Heart right ventricle (tissue), 16 donors: Measurements from ENCODE around the gene PHLDB2. TPM values are rescaled to one million over a fixed set of nuclear protein-coding genes. Genes with fewer than 3 reads are reported as not detected.

Experiments used
- ATAC-seq, 8 donors: fragments of 200-7000 bp; cut with Tn5 transposase; one replicate each; pipeline ENCODE4 v1.9.1; 2020; ENCODE audit warnings: mild to moderate bottlenecking in 8 of 8, moderate library complexity in 8 of 8, moderate number of reproducible peaks in 1 of 8
- DNase-seq, 2 donors: peaks; one replicate each; pipeline ENCODE4 v3.0.0-alpha.2; 2020
- H3K27ac ChIP-seq, 10 donors: fragments of 200-600 bp; sonication (generic) in 2 of 10; one replicate each; pipeline versions ENCODE4 v1.5.0 to v1.8.0; 2020 to 2022; ENCODE audit warnings: mild to moderate bottlenecking in 3 of 10
- H3K27me3 ChIP-seq, 7 donors: fragments of 200-600 bp; one replicate each; pipeline ENCODE4 v1.8.0; 2021 to 2022; ENCODE audit warnings: mild to moderate bottlenecking in 2 of 7
- H3K36me3 ChIP-seq, 9 donors: fragments of 200-600 bp; sonication (generic) in 1 of 9; one replicate each; pipeline versions ENCODE4 v1.5.0 to v1.8.0; 2020 to 2022; ENCODE audit warnings: mild to moderate bottlenecking in 2 of 9
- H3K4me1 ChIP-seq, 9 donors: fragments of 200-600 bp; sonication (generic) in 1 of 9; one replicate each; pipeline versions ENCODE4 v1.5.0 to v1.8.0; 2020 to 2022; ENCODE audit warnings: mild to moderate bottlenecking in 4 of 9
- H3K4me3 ChIP-seq, 10 donors: fragments of 200-600 bp; sonication (generic) in 2 of 10; one replicate each; pipeline versions ENCODE4 v1.5.0 to v1.8.0; 2020 to 2022; ENCODE audit warnings: mild to moderate bottlenecking in 7 of 10, moderate library complexity in 2 of 10
- H3K9me3 ChIP-seq, 11 donors: fragments of 200-600 bp in 10 of 11; sonication (generic) in 2 of 11; one replicate each; pipeline versions ENCODE4 v1.5.0 to v1.8.0; 2013 to 2022; ENCODE audit warnings: mild to moderate bottlenecking in 2 of 11, control low read depth in 1 of 11, moderate library complexity in 1 of 11
- WGBS, 2 donors: extraction: QIAGEN DNeasy Blood & Tissue Kit; methylation state at CpG; one replicate each; pipeline ENCODE4 v1.1.7; 2013; ENCODE audit warnings: inconsistent platforms in 1 of 2; 5-methylcytosine and 5-hydroxymethylcytosine counted together
- intact Hi-C, 10 donors: fragments of 100-400 bp; cut with DNase I; formaldehyde crosslinking; loops; one replicate each; pipeline versions ENCODE4 v1.11.1 to v1.14.2; 2022
- polyA plus RNA-seq, 2 donors: library from polyadenylated mRNA; stranded (reverse); fragments of 200-250 nt; gene quantifications; one replicate each; pipeline ENCODE4 v1.2.3, GENCODE V29; 2013
- total RNA-seq, 10 donors: library from RNA; stranded (reverse); fragmentation: NEBNext Ultra II Directional in 3 of 10; extraction: Animal tissue kit (Norgen Biotek cat#: 25700) in 3 of 10; gene quantifications; one replicate each; pipeline versions ENCODE4 v1.2.1 to v1.2.4, GENCODE V29; 2021 to 2023
- TF ChIP-seq, protein P1 (sequence below), 9 donors: fragments of 200-600 bp; sonication (generic) in 2 of 9; IDR thresholded peaks; one replicate each; pipeline versions ENCODE4 v1.5.0 to v1.8.0; 2021 to 2022; ENCODE audit warnings: antibody characterized with exemption in 9 of 9, mild to moderate bottlenecking in 5 of 9, moderate library complexity in 1 of 9
- donor health status: Arrhythmogenic right ventricular cardiomyopathy.
- donor health status: ischemic (EF 13 %, LVEDD 7.1; RV severe dilation, severe dysfunction).
- donor health status: healthy with polysubstance abuse.
- donor health status: DM: no; HTN: yes; CAD: no.
- donor health status: DM: no; HTN: no; CAD: no.
- donor health status: ischemic (EF 25% LVEDD 6.9; RV normal size, moderate dysfunction).
- donor health status: ischemic (EF 25% LVEDD 5.7; RV mildly dilated, moderate dysfunction).
- donor health status: healthy.
- donor health status: DM: yes; HTN: yes; CAD: no.
- donor health status: Ischemic cardiomyopathy.
- donor health status: ischemic (EF 35%, LVEDD 5.7; RV mildly dilated, moderate dysfunction).
- donor health status: nonischemic (EF 11% LVEDD 7.7; RV severe dilation, severe dysfunction).
- donor health status: DM: yes; HTN: yes; CAD: no.
- donor health status: PGD.
- donor health status: ischemic (EF 29% LVEDD 5.4; RV normal size, mild dysfunction).
- donor health status: nonischemic (EF 23%, LVEDD 6.1; RV moderate dilation, normal function).

Gene PHLDB2
- total and polyA plus RNA-seq, 12 donors: 33.4 to 293 (median 174) TPM

DNA sequence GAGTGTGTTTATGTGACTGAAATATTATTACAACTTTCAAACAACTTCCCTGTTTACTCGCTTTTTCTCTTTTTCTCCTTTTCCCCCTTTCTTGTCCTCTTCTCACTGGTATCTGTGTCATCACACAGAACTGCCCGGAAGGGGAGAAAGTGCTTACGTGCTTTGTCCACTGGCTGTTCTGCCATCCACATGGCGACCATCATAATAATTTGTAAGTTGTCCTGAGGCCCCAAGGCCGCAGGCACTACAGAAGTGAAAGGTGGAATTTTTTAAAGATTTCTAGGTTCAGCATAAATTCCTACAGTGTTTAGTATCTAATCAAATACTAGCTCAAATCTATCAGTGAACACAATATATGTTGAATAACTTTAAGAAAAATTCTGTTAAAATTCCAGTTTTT, 93.0 kb downstream of the PHLDB2 start:
- no peak for ATAC-seq
- H3K36me3 ChIP-seq: peaks cover 0 to 92% (median 30%) of the 10 kb centered on the region in 9 donors
- WGBS, 2 donors: 91 to 93% methylated on average over 5 of the region's 5 CpGs

DNA sequence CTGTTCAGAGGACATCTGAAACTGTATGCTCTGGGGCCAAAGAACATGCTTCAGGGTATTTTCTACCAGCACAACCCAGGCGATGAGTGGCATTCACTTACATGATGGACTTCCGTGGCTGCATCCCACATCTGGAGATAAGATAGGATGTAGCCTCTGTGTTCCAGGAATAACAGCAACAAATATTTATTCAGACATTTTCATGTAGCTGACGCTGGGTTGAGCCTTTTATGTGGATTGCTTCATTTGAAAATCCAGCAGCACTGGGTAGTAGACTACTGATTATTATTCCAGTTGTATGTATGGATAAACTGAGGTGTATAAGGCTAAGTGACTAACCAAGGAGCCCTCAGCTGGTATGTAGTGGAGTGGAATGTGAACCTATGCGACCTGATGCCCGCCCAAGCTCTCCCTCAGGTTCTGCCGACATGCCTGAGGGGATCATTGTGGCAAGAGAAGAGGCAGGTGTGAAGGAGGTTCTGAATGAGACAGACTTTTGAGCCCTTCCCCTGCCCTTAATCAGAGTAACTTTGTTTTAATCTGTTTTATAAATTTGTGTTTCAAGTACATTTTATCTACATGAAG, 93.9 kb downstream of the PHLDB2 start:
- H3K27me3 ChIP-seq: no peaks in the 10 kb centered on the region
- no peak overlapping the region for H3K4me3 ChIP-seq
- peaks cover 0 to 37% (median 9%) of the 10 kb centered on the region in 9 donors for H3K4me1 ChIP-seq
- DNase-seq: no peak
- peak in 2 of 8 donors; percentile 41 to 42 for ATAC-seq
- H3K27ac ChIP-seq: no peak overlapping the region
- H3K36me3 ChIP-seq: peaks cover 0 to 92% (median 30%) of the 10 kb centered on the region in 9 donors
- H3K9me3 ChIP-seq: no peaks in the 10 kb centered on the region
- TF ChIP-seq, protein P1, sequence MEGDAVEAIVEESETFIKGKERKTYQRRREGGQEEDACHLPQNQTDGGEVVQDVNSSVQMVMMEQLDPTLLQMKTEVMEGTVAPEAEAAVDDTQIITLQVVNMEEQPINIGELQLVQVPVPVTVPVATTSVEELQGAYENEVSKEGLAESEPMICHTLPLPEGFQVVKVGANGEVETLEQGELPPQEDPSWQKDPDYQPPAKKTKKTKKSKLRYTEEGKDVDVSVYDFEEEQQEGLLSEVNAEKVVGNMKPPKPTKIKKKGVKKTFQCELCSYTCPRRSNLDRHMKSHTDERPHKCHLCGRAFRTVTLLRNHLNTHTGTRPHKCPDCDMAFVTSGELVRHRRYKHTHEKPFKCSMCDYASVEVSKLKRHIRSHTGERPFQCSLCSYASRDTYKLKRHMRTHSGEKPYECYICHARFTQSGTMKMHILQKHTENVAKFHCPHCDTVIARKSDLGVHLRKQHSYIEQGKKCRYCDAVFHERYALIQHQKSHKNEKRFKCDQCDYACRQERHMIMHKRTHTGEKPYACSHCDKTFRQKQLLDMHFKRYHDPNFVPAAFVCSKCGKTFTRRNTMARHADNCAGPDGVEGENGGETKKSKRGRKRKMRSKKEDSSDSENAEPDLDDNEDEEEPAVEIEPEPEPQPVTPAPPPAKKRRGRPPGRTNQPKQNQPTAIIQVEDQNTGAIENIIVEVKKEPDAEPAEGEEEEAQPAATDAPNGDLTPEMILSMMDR (IDR thresholded peaks at IDR 0.05): no peak
- WGBS, 2 donors: 44 to 53% methylated on average over 6 of the region's 6 CpGs
- intact Hi-C loops: no loop called here

More for the DNA sequence above, 93.0 kb downstream of the PHLDB2 start:
- Histone ChIP-seq H3K9me3 (no peaks in the 10 kb centered on the region), H3K27ac (no peak overlapping the region), H3K4me3 (no peak overlapping the region), H3K27me3 (no peaks in the 10 kb centered on the region), H3K4me1 (peaks cover 0 to 33% (median under 1%) of the 10 kb centered on the region in 9 donors)
- DNase-seq: no peak
- intact Hi-C loops: no loop called here
- TF ChIP-seq, protein P1 (IDR thresholded peaks at IDR 0.05): no peak

DNA sequence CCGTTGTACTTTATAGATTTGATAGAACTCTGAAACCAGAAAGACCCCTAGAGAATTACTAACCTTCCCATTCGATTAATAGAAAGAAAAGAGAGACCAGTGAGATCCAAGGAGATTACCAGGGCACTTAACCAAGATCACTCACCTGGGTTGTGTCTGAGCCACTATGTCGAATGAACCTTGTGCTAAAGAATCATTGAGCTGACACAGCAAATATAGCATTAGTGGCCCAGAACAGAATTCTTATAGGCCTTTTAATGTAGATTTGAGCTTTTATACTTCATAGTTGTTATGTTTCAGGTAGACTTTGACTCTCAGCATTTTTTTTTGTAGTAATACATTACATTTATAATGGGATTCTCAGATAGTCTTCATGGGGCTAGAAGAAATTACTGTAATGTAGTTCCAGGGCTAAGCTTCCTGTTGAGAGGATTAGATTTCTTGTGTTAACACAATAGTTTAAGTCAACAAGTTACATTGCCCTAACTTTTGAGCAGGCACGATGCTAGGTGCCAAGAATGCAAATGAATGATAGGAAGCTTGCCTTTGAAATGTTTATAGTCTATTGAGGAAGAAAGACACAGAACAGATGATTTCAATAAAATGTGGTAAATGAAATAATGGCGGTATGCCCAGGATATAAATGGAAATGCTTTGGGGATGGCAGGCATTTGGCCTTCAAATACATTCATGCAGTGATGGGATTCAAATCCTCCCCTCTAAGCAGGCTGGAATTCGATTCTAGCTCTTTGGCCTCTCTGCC, 95.3 kb downstream of the PHLDB2 start:
- no peaks in the 10 kb centered on the region for H3K27me3 ChIP-seq
- H3K4me1 ChIP-seq: peaks cover 0 to 40% (median 9%) of the 10 kb centered on the region in 9 donors
- H3K4me3 ChIP-seq: no peak overlapping the region
- WGBS, 2 donors: 52 to 69% methylated on average over 6 of the region's 6 CpGs
- TF ChIP-seq, protein P1 (IDR thresholded peaks at IDR 0.05): no peak
- ATAC-seq: no peak
- peak overlapping the region in 1 of 10 donors; percentile 53 for H3K27ac ChIP-seq
- DNase-seq: no peak
- peaks cover 0 to 92% (median 22%) of the 10 kb centered on the region in 9 donors for H3K36me3 ChIP-seq
- H3K9me3 ChIP-seq: no peaks in the 10 kb centered on the region
- intact Hi-C loops: no loop called here

DNA sequence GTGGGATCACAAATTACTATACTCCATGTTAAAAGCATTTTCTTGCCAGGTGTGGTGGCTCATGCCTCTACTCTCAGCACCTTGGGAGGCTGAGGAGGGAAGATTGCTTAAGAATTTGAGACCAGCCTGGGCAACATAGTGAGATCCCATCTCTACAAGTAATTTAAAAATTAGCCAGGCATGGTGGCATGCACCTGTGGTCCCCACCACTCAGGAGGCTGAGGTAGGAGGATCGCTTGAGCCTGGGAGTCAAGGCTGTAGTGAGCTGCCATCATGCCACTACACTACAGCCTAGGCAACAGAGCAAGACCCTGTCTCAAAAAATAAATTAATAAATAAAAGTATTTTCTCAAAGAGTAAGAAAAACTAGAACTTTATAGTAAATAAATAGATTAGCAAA, 96.8 kb downstream of the PHLDB2 start:
- 100% methylated on average over 1 of the region's 1 CpG for WGBS, 2 donors
- intact Hi-C loops: no loop called here
- Histone ChIP-seq H3K4me3 (no peak overlapping the region), H3K27ac (no peak overlapping the region), H3K9me3 (no peaks in the 10 kb centered on the region), H3K27me3 (no peaks in the 10 kb centered on the region), H3K36me3 (peaks cover 0 to 91% (median 13%) of the 10 kb centered on the region in 9 donors), H3K4me1 (peaks cover 0 to 40% (median 9%) of the 10 kb centered on the region in 9 donors)
- no peak for DNase-seq
- TF ChIP-seq, protein P1 (IDR thresholded peaks at IDR 0.05): no peak
- no peak for ATAC-seq
